Dedifferentiated amniotic fluid mesenchymal stem cell (primary cell): ENCODE measurements around the gene ATG2A.

Source experiments
- DNase-seq: peaks from one replicate; pipeline ENCODE4 v3.0.0-alpha.2; 2016; ENCODE audit errors: extremely low spot score

The ATG2A gene

DNA sequence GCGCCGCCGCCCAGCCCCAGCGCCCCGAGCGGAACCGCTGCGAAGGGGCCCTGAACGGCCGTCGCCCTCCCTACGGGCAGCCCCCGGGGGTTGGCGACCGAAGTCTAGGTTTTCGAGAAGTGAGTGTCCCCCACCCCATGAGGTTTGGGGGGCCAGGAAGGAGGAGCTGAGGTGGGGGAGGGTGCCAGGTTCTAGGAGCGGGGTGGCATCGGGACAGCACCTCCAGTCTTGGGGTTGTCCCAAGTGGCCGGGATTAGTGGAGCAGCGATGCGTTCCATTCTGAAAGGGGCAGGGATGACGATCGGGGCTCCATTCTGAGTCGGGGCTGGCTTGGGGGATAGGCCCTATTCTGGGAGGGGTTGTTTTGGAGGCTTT lies 7.9 kb upstream of the ATG2A start:
- no peak for DNase-seq

DNA sequence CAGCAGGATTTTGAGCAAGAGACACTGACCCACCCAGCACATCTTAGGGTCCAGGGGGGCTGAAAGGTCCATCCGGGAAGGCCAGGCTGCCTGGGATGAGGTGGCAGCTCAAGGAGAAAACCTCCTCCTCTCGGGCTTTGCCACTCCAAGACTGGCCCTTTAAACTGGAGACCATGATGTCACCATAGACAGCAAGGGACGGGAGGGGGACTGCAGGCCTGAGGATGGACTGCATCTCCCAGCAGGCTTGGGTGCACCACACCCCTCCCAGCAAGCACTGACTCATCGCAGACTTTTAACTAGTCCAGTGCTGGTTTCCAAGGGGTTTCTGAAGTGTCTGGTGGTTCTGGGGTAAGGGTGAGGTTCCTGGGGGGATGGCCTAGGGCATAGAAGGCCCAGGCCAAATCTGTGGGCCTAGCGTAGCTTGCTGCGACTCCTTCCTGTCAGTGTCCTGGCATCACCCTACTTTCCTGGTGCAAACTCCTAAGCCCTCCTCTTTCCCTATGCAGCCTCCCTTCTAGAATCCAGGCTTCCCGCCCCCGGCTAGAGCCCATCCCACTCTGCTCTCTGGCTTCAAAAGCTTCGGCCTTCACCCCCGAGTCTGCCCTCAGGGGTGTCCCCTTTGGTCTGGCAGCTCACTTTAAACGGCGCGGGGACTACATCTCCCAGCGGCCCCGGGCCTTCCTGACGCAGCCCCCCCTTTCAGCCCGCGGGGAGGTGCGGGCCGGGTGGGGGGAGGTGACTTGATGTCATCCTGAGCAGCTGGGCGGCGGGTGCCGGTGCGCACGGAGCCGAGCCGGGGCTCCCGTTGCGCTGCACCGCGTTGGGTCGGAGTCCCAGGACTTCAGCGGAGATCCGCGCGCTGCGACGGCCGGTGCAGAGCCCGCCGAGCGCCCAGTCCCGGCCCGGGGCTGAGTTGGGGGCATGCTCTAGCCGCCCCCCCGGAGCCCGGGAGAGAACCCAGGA lies 7.2 kb upstream of the ATG2A start, which contains the start of gene PPP2R5B:
TSS of gene PPP2R5B (plus strand) at position 746 of the 966 bp plus-strand sequence. CDS start 1,046 bp downstream, outside the sequence.
- peak; percentile 94 for DNase-seq

DNA sequence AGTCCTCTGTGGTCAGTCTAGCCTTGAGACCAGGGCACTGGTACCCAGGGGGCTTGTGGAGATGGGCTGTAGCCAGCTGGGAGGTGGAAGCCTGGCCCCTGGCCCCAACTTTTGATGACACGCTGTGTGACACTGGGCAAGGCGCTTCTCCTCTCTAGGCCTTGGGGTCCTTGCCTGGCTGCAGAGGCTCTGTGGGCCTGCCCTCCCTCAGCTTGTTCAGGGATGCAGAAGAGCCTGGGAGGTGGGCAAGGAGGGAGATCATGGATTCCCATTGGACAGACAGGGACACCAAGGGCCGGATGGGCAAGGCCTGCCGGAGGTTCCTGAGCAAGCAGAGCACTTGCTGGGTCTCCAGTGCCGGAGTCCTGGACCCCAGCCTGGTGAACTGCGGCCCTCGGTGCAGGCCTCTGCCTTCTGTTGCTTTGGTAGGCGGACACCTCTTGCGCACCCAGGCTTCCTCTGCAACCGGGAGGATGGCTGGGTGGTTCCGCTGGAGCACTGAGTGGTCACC lies 6.2 kb upstream of the ATG2A start:
- no peak for DNase-seq

DNA sequence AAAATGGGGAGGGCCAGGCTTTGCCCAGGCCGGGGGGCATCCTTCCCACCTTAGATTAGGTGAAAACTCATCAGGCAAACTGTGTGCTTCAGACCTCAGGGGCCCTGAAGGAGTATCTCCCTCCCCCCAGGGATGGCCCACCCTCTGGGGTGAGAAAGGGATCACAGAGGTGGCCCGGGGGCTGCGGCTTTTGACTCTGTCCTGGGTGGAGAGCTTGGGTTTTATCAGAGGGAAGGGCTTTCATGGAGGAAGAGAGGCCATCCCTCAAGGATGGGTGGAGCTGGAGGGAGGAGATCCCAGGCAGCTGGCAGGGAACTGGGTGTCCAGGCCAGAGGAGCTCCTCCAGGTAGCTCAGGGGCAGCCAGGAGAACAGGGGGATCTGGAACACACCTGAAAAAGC lies 4.4 kb upstream of the ATG2A start:
- DNase-seq: no peak

DNA sequence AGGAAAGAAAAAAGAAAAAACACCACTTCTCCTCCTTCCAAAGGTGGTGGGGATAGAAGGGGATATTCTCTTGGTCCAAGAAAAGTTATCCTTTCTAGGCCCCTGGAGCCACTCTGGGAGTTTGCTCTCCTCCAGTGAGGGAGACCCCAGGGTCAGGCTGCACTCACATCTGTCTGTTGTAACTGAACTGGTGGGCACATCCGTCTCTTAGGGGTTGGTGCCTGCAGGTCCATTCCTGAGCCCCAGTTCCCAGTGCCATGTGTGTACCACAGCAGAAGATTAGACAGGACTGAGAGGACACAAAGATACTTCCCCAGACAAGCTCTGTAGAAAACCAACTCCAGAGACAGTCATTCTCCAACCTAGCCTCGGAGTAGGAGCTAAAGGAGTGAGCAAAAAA lies 3.1 kb upstream of the ATG2A start:
- no peak for DNase-seq

DNA sequence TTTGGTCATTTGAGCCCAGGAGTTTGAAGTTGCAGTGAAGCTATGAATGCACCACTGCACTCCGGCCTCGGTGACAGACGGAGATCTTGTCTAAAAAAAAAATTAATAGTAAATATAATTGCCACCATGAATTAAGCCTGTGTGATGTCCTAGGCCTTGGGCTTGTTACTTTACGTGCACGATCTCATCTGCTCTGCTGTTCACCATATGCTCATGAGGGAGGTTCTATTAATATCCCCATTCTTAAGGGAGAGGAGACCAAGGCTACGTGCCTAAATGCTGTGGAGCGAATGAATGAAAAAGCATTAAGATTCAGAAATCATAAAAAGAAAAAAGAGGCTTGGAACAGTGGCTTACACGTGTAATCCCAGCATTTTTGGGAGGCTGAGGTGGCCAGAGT lies 2.6 kb upstream of the ATG2A start:
- DNase-seq: no peak

DNA sequence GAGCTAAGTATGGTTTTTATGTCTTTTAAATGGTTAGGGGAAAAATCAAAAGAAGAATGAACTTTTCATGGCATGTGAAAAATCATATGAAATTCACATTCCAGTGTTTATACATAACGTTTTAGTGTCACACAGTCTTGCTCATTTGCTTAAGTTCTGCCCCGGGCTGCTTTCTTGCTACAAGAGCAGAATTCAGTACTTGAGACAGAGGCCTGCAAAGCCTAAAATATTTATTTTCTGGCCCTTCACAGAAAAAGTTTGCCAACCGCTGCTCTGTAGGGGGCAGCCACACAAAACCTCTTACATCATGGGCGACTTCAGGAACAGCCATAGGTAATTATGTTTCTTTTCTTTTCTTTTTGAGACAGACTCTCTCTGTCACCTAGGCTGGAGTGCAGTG lies 1.0 kb upstream of the ATG2A start:
- peak; percentile 58 for DNase-seq

DNA sequence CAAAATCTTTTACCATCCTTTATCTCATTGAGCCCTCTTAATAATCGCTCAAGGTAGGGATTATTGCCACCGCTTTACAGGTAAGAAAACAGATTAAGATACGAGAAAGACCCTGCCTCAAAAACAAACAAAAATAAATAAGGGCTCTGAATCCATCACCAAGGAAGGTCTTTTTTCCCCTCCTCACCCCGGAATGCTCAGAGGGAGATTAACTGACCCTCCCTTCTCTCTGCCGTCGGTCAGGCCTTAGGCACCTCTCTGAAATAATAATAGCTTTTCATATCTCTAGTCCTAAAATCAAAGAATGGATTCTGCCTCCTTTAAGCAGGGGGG lies 620 bp upstream of the ATG2A start:
- no peak for DNase-seq

DNA sequence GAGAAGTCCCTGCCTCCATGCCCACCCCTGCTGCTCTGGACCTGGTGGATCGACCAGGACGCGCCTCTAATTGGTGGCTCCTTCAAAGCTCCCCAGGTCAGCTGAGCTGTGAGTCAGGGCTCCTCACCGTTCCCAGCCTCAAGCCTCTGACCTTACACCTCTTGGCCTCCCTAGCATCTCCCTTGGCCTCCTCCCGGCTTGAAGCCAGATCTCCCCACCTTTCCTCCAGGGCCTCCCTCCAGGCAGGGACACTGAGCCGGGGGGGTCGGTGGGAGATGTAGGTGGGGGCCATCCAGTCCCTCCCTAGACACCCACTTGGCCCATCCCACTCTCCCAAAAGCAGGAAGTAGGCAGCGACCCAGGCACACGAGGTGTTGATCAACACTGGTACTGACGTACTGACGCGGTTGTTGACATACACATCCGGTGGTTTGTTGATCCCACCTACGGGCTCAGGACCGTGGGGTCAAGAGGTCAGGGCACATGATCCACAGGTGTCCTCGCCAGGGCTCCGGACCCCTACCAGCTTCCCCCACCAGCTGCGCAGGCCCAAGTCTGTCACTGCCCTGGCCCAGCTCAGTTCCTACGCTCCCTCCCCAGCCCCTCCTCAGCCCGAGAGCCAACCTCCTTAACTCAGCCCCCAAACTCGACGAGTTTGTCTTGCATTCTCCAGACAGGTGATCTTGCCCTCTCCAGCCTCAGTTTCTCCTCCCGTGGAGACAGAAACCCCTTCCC lies 802 bp downstream of the ATG2A start:
- DNase-seq: no peak

DNA sequence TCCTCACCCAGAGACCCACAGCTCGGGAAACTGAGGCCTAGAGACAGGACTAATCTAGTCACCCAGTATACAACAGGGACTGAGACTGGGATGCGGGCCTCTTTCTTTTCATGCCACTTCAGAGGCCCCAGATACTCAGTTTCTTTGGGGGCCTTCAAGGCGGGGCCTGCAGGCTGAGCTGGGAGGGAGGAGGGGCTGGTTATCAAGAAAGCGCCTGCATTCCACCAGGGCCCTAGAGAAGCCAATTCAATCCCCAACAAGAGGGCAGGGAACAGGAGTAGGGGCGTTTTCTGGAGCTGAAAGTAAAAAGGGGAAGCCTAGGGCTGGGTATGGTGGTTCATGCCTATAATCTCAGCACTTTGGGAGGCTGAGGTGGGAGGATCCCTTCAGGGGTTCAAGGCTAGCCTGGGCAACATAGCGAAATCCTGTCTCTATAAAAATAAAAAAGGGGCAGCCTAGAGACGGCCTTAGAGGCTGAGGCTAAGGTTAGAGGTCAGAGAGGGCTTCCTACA lies 1.6 kb downstream of the ATG2A start:
- DNase-seq: no peak

DNA sequence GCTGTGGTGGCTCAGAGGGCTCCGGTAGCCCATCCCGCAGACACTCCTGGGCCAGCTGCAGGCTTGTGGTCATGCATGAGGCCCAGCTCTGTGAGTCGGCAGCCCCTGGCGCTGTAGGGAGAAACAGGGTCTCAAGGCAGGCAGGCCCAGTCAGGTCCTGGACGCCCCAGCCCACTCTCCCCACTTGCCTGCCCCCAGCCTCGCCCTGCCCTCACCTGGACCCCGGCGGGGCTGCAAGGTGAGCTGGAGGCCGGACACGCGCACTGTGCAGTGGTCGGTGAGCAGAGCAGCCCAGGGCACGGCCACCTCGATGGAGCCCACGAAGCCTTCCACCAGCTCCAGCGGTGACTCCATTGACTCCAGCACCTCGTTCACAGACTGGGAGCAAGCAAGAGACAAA lies 2.9 kb downstream of the ATG2A start:
- DNase-seq: no peak

DNA sequence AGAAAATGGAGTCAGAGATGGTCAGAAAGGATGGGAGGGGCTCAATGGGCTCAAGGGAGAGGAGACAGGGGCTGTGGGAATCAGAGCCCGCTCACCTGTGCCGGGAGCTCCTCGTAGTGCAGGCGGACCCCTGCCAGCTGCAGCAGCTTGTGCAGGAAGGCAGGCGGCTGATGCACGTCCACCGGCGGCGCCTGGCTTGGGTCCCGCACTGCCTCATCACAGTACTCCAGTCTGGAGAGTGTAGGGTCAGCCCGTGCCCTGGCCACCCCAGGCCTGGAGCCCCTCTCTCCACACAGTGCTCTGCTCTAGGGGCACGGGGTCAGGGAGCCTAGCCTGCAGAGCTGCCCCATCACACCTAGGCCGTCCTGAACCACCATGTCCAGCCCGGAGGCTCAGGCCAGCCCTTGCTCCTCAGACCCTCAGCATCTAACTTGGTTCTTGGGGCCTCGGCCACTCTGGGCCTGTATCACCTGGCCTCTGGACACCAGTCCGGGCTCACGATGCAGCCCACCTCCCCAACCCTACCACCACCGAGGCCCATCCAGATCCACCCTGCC lies 3.8 kb downstream of the ATG2A start:
- no peak for DNase-seq

DNA sequence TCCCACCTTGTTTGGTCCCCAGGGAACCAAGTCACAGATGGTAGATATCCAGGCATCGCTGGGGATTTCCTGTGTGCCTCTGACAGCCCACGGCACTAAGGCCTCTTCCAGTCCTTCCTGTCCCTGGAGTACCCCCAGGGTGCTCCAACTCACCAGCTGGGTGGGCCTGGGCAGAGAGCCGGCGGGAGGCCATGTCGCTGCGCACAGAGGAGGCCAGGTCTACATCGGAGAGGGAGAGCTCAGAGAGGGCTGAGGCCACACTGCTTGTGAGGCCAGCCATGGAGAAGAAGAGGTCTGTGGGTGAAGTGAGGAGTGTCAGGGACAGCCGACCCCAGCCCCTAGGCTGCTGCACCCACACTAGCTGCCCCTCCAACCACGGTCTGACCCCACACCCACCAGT lies 5.3 kb downstream of the ATG2A start:
- DNase-seq: no peak

DNA sequence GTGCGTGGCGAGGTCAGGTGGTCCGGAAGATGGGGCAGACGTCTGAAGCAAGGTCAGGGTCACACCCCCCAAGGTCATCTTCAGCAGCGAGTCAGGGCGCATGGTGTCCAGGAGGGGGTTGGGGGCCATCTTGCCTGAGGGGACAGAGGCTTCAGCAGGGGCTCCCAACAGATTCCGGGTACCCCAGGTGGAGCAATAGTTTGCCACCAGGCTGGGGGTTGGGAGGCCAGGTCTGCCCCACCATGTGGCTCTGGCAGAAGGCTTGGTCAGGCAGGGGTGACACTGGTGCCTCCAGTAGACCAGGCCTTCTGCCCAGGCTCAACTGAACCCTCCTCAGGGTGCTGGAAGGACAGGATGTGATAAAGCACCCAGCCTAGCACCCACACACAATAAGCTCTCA lies 5.9 kb downstream of the ATG2A start:
- DNase-seq: no peak

DNA sequence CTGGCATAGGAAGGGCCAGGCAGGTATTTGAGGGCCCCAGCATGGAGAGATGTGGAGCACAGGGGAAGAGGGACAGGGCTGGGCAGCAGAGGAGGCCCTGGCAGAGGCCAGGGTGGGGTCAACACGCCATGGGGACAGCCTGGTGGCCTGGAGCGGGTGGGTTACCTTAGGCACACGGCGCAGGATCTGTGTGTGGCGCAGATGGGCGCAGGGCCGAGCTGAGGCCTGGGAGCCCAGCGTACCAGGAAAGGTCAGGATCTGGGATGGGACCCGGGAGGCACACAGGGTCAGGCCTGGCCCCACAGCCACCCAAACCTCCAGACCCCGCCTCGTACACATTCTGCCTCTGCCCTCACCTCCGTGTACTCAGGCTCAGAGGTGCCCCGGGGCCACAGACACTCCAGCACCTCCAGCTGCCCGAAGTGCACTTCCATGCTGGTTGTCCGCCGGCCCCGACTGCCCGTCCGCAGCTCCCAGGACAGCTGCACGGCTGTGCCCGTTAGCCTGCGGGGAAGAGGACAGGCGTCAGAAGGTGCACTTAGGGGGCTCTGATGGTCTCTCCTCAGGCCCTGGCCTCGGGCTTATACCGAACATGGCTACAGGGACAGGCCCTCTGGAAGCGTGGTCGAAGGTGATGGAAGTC lies 6.4 kb downstream of the ATG2A start:
- no peak for DNase-seq

DNA sequence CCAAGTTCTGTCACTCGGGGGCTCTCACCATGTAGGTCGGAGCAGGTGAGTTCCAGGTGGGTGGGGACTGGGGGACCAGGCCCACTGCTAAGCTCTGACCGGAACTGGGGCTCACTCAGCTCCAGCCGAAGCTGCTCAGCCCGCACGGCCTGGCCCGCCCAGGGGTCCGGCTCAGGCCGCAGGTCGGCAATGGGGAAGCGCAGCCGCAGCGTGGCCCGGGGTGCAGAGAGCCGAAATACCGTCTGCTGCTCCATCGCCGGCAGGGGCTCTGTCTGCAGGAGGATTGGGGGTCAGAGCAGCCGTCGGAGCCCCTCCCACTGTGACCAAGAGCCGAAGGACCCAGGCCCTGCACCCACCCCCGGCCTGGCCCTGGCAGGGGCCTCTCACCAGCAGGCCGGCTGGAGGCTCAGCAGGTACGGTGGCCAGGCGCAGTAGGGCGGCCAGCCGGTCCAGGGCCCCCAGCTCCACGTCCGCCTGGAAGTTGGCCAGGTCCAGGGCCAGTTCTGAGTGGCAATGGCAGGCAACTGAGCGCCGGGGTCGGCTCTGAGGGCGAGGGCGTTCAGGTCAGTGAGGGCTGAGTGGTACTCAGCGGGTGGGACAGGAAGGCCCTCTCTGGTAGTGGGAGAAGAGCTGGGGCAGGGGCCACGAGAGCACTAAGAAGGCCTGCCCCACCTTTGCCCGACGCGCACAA lies 7.2 kb downstream of the ATG2A start:
- DNase-seq: no peak

DNA sequence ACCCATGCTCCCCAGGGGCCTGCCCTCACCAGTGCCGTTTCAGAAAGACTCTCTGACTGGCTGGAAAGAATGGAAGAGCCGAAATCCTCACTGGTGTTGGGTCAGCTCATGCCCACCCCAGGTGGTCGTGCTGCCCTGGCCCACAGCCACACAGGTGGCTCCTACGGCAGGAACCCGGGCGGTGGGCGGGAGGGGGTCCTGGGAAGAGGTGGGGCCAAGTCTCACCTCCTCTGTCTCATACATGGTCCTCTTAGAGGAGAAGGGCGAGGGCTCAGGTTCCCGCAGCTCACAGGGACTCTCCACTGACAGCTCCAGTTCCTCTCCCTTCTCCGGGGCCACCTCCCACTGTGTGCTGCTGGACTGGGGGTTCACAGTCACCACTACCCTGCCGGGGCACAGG lies 8.2 kb downstream of the ATG2A start:
- DNase-seq: no peak

DNA sequence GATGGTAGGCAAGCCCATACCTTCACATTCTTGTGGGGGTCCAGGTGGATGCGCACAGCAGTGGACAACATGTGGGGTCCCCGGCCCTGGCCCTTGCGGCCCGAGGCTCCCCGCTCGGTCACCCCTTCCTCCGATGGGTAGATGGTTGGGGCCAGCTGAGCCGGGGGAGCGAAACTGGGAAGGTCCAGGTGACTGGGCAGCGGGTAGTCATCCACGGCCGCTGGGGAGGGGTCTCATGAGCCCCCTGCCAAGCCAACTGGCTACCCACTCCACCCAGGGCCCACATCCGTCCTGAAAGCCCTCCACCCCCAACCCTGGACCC lies 10.7 kb downstream of the ATG2A start:
- no peak for DNase-seq

DNA sequence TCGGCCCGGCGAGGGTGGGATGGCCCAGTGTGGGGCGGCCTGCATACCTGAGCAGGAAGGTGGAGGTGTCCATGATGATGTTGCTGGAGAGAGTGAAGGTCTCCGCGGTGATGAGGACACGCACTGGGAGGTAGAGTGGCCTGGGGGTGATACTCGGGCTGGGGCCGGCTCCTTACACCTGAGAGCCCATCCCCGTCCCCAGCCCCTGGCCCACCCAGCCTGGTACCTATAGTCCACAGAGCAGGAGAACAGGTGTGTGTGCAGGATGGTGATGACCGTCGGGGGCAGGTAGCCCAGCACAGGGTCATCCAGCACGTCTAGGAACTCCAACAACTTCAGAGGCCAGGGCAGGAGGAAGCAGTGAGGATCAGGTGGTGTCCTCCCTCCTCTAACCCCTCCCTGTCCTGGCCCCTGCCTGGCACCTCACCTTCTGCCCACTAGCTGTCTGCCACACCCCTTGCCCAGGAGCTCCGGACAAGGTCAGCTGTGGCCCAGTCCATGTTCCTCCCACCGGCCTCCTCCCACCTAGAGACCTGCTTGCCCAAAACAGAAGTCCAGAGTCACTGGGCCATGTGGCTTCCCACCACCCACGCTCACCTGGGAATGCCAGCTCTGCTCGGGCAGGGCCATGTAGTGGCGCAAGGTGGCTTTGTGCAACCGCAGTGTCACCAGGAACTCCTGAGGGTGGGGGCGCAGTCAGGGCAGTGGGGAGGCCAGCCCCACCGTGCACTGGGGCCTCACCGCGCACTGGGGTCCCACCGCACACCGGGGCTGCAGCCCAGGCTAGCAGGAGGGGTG lies 11.3 kb downstream of the ATG2A start:
- DNase-seq: no peak

DNA sequence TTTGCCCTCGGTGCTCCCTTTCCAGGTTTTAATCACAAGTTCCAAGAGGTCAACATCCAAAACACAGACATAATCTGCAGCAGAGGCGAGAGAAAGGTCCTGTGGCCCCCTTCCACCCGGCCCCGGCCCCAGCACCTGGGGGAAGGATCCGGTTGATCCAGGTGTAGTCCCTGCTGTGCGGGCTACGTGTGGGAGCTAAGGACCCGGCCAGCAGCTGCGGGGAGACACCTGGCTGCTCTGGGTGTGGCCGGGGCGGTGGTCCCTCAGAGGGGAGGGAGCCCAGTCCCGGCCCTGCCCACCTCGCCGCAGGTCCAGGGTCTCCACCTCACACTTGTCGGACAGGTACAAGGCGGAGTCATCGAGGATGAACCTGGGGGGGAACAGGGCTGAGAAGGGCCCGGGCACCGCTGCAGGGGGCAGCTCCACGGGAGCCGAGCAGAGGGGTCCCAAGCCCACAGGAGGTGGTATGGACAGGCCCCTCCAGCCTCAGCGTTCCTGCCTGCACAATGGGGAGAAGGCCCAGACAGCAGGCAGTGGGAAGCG lies 13.6 kb downstream of the ATG2A start:
- no peak for DNase-seq
